H9 (cell line): ENCODE results near the gene B4GALT3. TPM values are rescaled to one million over a fixed set of nuclear protein-coding genes. Genes with fewer than 3 reads are reported as not detected.
A peak's percentile ranks its signal among the peaks of the same experiment; 100 is the strongest.

Experiments used
- DNase-seq: peaks from one replicate; pipeline ENCODE4 v3.0.0-alpha.2; 2017
- H2AFZ ChIP-seq: one replicate; pipeline ENCODE4 v1.6.1; 2013; ENCODE audit warnings: mild to moderate bottlenecking, low read length, control low read depth, moderate library complexity
- H2AK5ac ChIP-seq: 2 replicates; pipeline ENCODE4 v1.6.1; 2013; ENCODE audit warnings: low read length, control low read depth, mixed read lengths; ENCODE audit not compliant: insufficient read length
- H2BK120ac ChIP-seq: one replicate; pipeline ENCODE4 v1.6.1; 2013; ENCODE audit warnings: low read depth, mild to moderate bottlenecking, low read length, control low read depth, inconsistent platforms; ENCODE audit not compliant: poor library complexity, severe bottlenecking
- H2BK12ac ChIP-seq: 2 replicates; pipeline ENCODE4 v1.6.1; 2013; ENCODE audit warnings: low read length, control low read depth, mixed read lengths, low read depth; ENCODE audit not compliant: insufficient read length
- H2BK15ac ChIP-seq: 2 replicates; pipeline ENCODE4 v1.6.1; 2013; ENCODE audit warnings: low read depth, low read length, control low read depth
- H2BK20ac ChIP-seq: one replicate; pipeline ENCODE4 v1.6.1; 2013; ENCODE audit warnings: low read depth, mild to moderate bottlenecking, low read length, control low read depth, inconsistent platforms; ENCODE audit not compliant: poor library complexity, severe bottlenecking
- H2BK5ac ChIP-seq: 2 replicates; pipeline ENCODE4 v1.6.1; 2013; ENCODE audit warnings: low read length, control low read depth, mixed read lengths; ENCODE audit not compliant: insufficient read length
- H3K14ac ChIP-seq: 2 replicates; pipeline ENCODE4 v1.6.1; 2013; ENCODE audit warnings: low read length, control low read depth; ENCODE audit not compliant: insufficient read depth
- H3K18ac ChIP-seq: 2 replicates; pipeline ENCODE4 v1.6.1; 2013; ENCODE audit warnings: low read depth, mild to moderate bottlenecking, mixed read lengths, low read length, control low read depth; ENCODE audit not compliant: insufficient read length
- H3K23ac ChIP-seq: 2 replicates; pipeline ENCODE4 v1.6.1; 2013; ENCODE audit warnings: low read length, control low read depth, mixed read lengths, low read depth; ENCODE audit not compliant: insufficient read length
- H3K23me2 ChIP-seq: 2 replicates; pipeline ENCODE4 v1.6.1; 2013; ENCODE audit warnings: low read depth, mild to moderate bottlenecking, mixed read lengths, low read length, control low read depth; ENCODE audit not compliant: insufficient read length, poor library complexity, severe bottlenecking
- H3K27ac ChIP-seq: 2 replicates; pipeline ENCODE4 v1.5.1; 2013; ENCODE audit warnings: low read length, control low read depth, mixed read lengths, low read depth; ENCODE audit not compliant: insufficient read length
- H3K27me3 ChIP-seq: 2 replicates; pipeline ENCODE4 v1.6.1; 2013; ENCODE audit warnings: low read length, control low read depth, inconsistent platforms; ENCODE audit not compliant: insufficient read depth
- H3K4ac ChIP-seq: 2 replicates; pipeline ENCODE4 v1.6.1; 2013; ENCODE audit warnings: low read depth, mild to moderate bottlenecking, control low read depth, inconsistent platforms, low read length, moderate library complexity
- H3K4me1 ChIP-seq: 2 replicates; pipeline ENCODE4 v1.6.1; 2013; ENCODE audit warnings: low read length, control low read depth, inconsistent platforms; ENCODE audit not compliant: insufficient read depth
- H3K4me2 ChIP-seq: 2 replicates; pipeline ENCODE4 v1.6.1; 2013; ENCODE audit warnings: low read length, control low read depth, mixed read lengths; ENCODE audit not compliant: insufficient read length, insufficient read depth
- H3K56ac ChIP-seq: 2 replicates; pipeline ENCODE4 v1.6.1; 2013; ENCODE audit warnings: low read depth, mild to moderate bottlenecking, mixed read lengths, low read length, control low read depth; ENCODE audit not compliant: insufficient read length
- H3K79me1 ChIP-seq: 2 replicates; pipeline ENCODE4 v1.6.1; 2013; ENCODE audit warnings: low read depth, mild to moderate bottlenecking, moderate library complexity, low read length, control low read depth, inconsistent platforms; ENCODE audit not compliant: insufficient read depth, poor library complexity, severe bottlenecking
- H3K79me2 ChIP-seq: 2 replicates; pipeline ENCODE4 v1.6.1; 2013; ENCODE audit warnings: low read length, control low read depth, inconsistent platforms; ENCODE audit not compliant: insufficient read depth
- H3K9ac ChIP-seq: 2 replicates; pipeline ENCODE4 v1.6.1; 2013; ENCODE audit warnings: low read length, control low read depth, mixed read lengths; ENCODE audit not compliant: insufficient read length; ENCODE audit errors: extremely low read depth
- H3K9me3 ChIP-seq: one replicate; pipeline ENCODE4 v1.6.1; 2013; ENCODE audit warnings: low read depth, low read length, inconsistent platforms; ENCODE audit not compliant: control insufficient read depth
- H3T11ph ChIP-seq: one replicate; pipeline ENCODE4 v1.6.1; 2013; ENCODE audit warnings: mild to moderate bottlenecking, low read length, control low read depth, inconsistent platforms
- H4K20me1 ChIP-seq: one replicate; pipeline ENCODE4 v1.6.1; 2013; ENCODE audit not compliant: control insufficient read depth, insufficient read length, insufficient read depth
- H4K5ac ChIP-seq: 2 replicates; pipeline ENCODE4 v1.6.1; 2013; ENCODE audit warnings: low read depth, mild to moderate bottlenecking, mixed read lengths, low read length, control low read depth; ENCODE audit not compliant: insufficient read length
- H4K8ac ChIP-seq: replicated peaks from 2 replicates; pipeline ENCODE4 v1.6.1; 2013; ENCODE audit warnings: low read length, control low read depth, mixed read lengths, low read depth; ENCODE audit not compliant: insufficient read length
- H4K91ac ChIP-seq: 2 replicates; pipeline ENCODE4 v1.6.1; 2013; ENCODE audit warnings: low read depth, mild to moderate bottlenecking, moderate library complexity, mixed read lengths, low read length, control low read depth; ENCODE audit not compliant: insufficient read length
- H3K27ac Mint-ChIP-seq, 3 experiments: 2 replicates in 2 of 3; 3 replicates in 1 of 3; pipeline ENCODE4 v1.8.0; 2020 to 2021; ENCODE audit warnings: mixed read lengths in 3 of 3, mild to moderate bottlenecking in 1 of 3, moderate library complexity in 1 of 3
- H3K27me3 Mint-ChIP-seq: 2 replicates; pipeline ENCODE4 v1.8.0; 2021; ENCODE audit warnings: low read depth, mild to moderate bottlenecking, moderate library complexity, mixed read lengths
- H3K36me3 Mint-ChIP-seq, 3 experiments: 2 replicates in 2 of 3; 3 replicates in 1 of 3; pipeline ENCODE4 v1.8.0; 2020 to 2021; ENCODE audit warnings: low read depth in 3 of 3, mixed read lengths in 3 of 3; ENCODE audit not compliant: insufficient read depth in 1 of 3
- H3K4me1 Mint-ChIP-seq, 2 experiments: 2 replicates each; pipeline ENCODE4 v1.8.0; 2020; ENCODE audit warnings: mixed read lengths in 2 of 2
- H3K4me3 Mint-ChIP-seq, 2 experiments: 2 replicates in 1 of 2; 3 replicates in 1 of 2; pipeline ENCODE4 v1.8.0; 2020 to 2021; ENCODE audit warnings: mild to moderate bottlenecking in 2 of 2, mixed read lengths in 2 of 2, moderate library complexity in 1 of 2
- H3K9me3 Mint-ChIP-seq, 2 experiments: 2 replicates in 1 of 2; 3 replicates in 1 of 2; pipeline ENCODE4 v1.8.0; 2020; ENCODE audit warnings: mild to moderate bottlenecking in 2 of 2, mixed read lengths in 2 of 2, moderate library complexity in 1 of 2
- CTCF ChIP-seq: fragments of 200-600 bp; sonication (generic); conservative IDR thresholded peaks from 3 replicates; pipeline ENCODE4 v1.8.0; 2021; ENCODE audit warnings: antibody characterized with exemption, mild to moderate bottlenecking
- WGBS: extraction: QIAGEN DNeasy Blood & Tissue Kit; methylation state at CpG from one replicate; pipeline ENCODE4 v1.1.7; 2013; ENCODE audit warnings: missing lambda C conversion rate, low lambda C conversion rate, mixed read lengths; ENCODE audit not compliant: insufficient read length; ENCODE audit errors: extremely low coverage; 5-methylcytosine and 5-hydroxymethylcytosine counted together
- total RNA-seq: library from RNA; stranded (reverse); gene quantifications from 2 replicates; pipeline ENCODE4 v1.2.1, GENCODE V29; 2021

The B4GALT3 gene
- total RNA-seq, 1 experiment from 2014 or later = 31.8 TPM

GRCh38 chr1:161225534-161226319, 48.4 kb upstream of the B4GALT3 start, which contains the start of gene TOMM40L:
Gene TOMM40L (plus strand): TSS chr1:161226060. CDS start chr1:161226490, 430 bp downstream.
- Histone ChIP-seq H4K5ac (no peak within 1 kb of the TSS), H3K56ac (no peak within 1 kb of the TSS), H4K20me1 (no peaks in the 10 kb centered on the region), H3K9me3 (no peaks in the 10 kb centered on the region), H3K27me3 (no peaks in the 10 kb centered on the region), H3T11ph (no peak within 1 kb of the TSS), H2BK15ac (no peak within 1 kb of the TSS), H2BK5ac (no peak within 1 kb of the TSS), H3K79me2 (no peaks in the 10 kb centered on the region), H2BK20ac (no peak within 1 kb of the TSS), H3K23me2 (no peaks in the 10 kb centered on the region), H2AK5ac (no peak within 1 kb of the TSS), H3K9ac (peak within 1 kb of the TSS; percentile 39), H3K18ac (no peak within 1 kb of the TSS), H3K27ac (no peak within 1 kb of the TSS), H4K91ac (no peak within 1 kb of the TSS), H4K8ac (no peak within 1 kb of the TSS), H2BK120ac (no peak within 1 kb of the TSS), H3K4me2 (peak within 1 kb of the TSS; percentile 79), H3K79me1 (no peaks in the 10 kb centered on the region), H3K4ac (no peak within 1 kb of the TSS), H3K14ac (no peak within 1 kb of the TSS), H2BK12ac (no peak within 1 kb of the TSS), H3K4me1 (peaks cover 8% of the 10 kb centered on the region; the same call in 1 of the 2 replicates), H3K23ac (no peak within 1 kb of the TSS), H2AFZ (peak within 1 kb of the TSS; percentile 22)
- no peaks in the 10 kb centered on the region for H3K9me3 Mint-ChIP-seq
- no CpG with 5 or more reads among the region's 16 CpGs for WGBS
- TF ChIP-seq CTCF = peak; percentile 66
- H3K27me3 Mint-ChIP-seq = no peaks in the 10 kb centered on the region
- peak within 1 kb of the TSS; percentile 99 to 100 for H3K4me3 Mint-ChIP-seq
- peaks cover 23 to 37% of the 10 kb centered on the region in 2 experiments for H3K4me1 Mint-ChIP-seq
- peak; percentile 97 for DNase-seq
- H3K36me3 Mint-ChIP-seq = peaks cover 18 to 21% (median 20%) of the 10 kb centered on the region in 3 experiments; a peak in 6 of 7 replicates
- peak within 1 kb of the TSS; percentile 65 to 99 (median 98) for H3K27ac Mint-ChIP-seq
